HEK293T (cell line): Measurements from ENCODE around the gene KREMEN1.

Experiments
- ARNT ChIP-seq: fragments of 450-650 bp; IDR thresholded peaks from 2 replicates; pipeline ENCODE4 v1.6.1; 2017; ENCODE audit warnings: mild to moderate bottlenecking
- BHLHE40 ChIP-seq: fragments of 450-650 bp; IDR thresholded peaks from 2 replicates; pipeline ENCODE4 v1.6.1; 2016; ENCODE audit warnings: mild to moderate bottlenecking, moderate library complexity, borderline replicate concordance
- CTBP1 ChIP-seq: fragments of 450-650 bp; IDR thresholded peaks from 2 replicates; pipeline ENCODE4 v1.6.1; 2016; ENCODE audit warnings: borderline replicate concordance
- ELF4 ChIP-seq: fragments of 450-650 bp; IDR thresholded peaks from 2 replicates; pipeline ENCODE4 v1.6.1; 2017; ENCODE audit warnings: antibody characterized with exemption
- FOXM1 ChIP-seq: fragments of 450-650 bp; IDR thresholded peaks from 2 replicates; pipeline ENCODE4 v1.6.1; 2017; ENCODE audit warnings: mild to moderate bottlenecking, borderline replicate concordance
- HDGF ChIP-seq: fragments of 450-650 bp; IDR thresholded peaks from 2 replicates; pipeline ENCODE4 v1.6.1; 2017; ENCODE audit warnings: antibody characterized with exemption, borderline replicate concordance
- NFRKB ChIP-seq: fragments of 450-650 bp; IDR thresholded peaks from 2 replicates; pipeline ENCODE4 v1.6.1; 2016; ENCODE audit warnings: mild to moderate bottlenecking, moderate library complexity
- SUZ12 ChIP-seq: fragments of 450-650 bp; IDR thresholded peaks from 2 replicates; pipeline ENCODE4 v1.6.1; 2016; ENCODE audit warnings: mild to moderate bottlenecking
- TARDBP ChIP-seq: fragments of 450-650 bp; IDR thresholded peaks from 2 replicates; pipeline ENCODE4 v1.6.1; 2016
- ZNF384 ChIP-seq: fragments of 450-650 bp; IDR thresholded peaks from 2 replicates; pipeline ENCODE4 v1.6.1; 2016

DNA sequence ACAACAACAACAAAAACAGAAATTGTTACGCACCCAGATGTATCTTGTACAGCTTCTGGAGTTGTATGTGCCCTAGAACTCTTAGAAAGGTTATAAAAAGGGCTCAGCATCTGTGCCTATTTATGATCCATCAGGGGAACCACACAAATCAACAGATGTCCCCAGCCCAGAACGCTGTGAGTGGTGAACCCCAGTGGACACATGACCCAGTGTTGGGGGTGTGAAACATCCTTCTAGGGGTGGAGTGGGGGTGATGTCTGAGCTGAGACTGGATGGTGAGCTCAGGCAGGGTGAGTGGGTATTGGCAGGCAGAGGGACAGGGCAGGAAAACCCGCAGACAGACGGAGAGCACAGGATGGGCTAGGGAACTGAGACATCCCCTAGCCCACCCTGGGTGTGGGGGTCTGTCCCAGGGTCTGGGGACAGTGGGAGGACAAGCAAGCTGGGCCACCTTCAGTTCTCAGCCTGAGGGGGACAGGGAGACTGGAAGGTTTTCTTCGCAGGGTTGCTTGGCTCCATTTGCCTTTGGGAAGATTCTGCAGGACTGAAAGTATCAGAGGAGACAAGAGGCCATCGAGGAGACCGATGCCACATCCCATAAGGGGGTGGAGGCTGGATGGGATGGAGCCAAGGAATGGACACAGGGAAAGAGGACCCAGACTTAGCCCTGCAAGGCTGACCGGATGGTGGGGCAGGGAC lies 127.0 kb downstream of the KREMEN1 start:
- no peak for TF ChIP-seq ZNF384
- no peak for TF ChIP-seq ELF4
- no peak for TF ChIP-seq ARNT
- TF ChIP-seq FOXM1 = no peak
- no peak for TF ChIP-seq NFRKB
- no peak for TF ChIP-seq BHLHE40
- no peak for TF ChIP-seq TARDBP
- TF ChIP-seq HDGF = no peak
- no peak for TF ChIP-seq CTBP1
- TF ChIP-seq SUZ12 = no peak
